A549 (cell line): Measurements from ENCODE around the gene SIPA1L2. TPM values are rescaled to one million over a fixed set of nuclear protein-coding genes. Genes with fewer than 3 reads are reported as not detected.

Experiments
- ATAC-seq, 2 experiments: fragments of 200-7000 bp in 1 of 2; fragments of >200 bp in 1 of 2; cut with Nextera tagmentation in 1 of 2; cut with Tn5 transposase in 1 of 2; 3 replicates each; pipeline versions ENCODE4 v1.8.0 to v1.9.1; 2018 to 2020; ENCODE audit warnings: mild to moderate bottlenecking in 1 of 2, moderate library complexity in 1 of 2
- CTCF ChIA-PET: fragments of 300-600 bp; sonication (Branson Sonifier 250); formaldehyde crosslinking; extraction: SDS; loops from one replicate; lab custom pipeline; 2021; ENCODE audit warnings: antibody characterized with exemption, inconsistent platforms; lab: Yijun Ruan, JAX
- POLR2A ChIA-PET: fragments of 350-600 bp; formaldehyde crosslinking; extraction: SDS; loops from one replicate; lab custom pipeline; 2021; ENCODE audit warnings: antibody characterized with exemption, inconsistent platforms; lab: Yijun Ruan, JAX
- DNase-seq, 2 experiments: peaks; one replicate each; pipeline versions ENCODE4 v3.0.0 to v3.0.0-alpha.2; 2011 to 2016; ENCODE audit warnings: low read depth in 1 of 2, low spot score in 1 of 2
- FAIRE-seq: peaks from 2 replicates; lab custom pipeline; 2011; peaks lifted over from hg19 to GRCh38; lab: Jason Lieb, UNC
- H3K27ac ChIP-seq, 2 experiments: fragments of >200 bp; sonication (Bioruptor Twin); formaldehyde crosslinking; 3 replicates each; pipeline ENCODE4 v1.5.1; 2016 to 2017
- H3K4me1 ChIP-seq: fragments of >200 bp; sonication (Bioruptor Twin); formaldehyde crosslinking; 3 replicates; pipeline ENCODE4 v1.6.1; 2016
- H3K4me2 ChIP-seq: fragments of >200 bp; sonication (Bioruptor Twin); formaldehyde crosslinking; 3 replicates; pipeline ENCODE4 v1.6.1; 2016
- H3K4me3 ChIP-seq: fragments of >200 bp; sonication (Bioruptor Twin); formaldehyde crosslinking; 3 replicates; pipeline ENCODE4 v1.5.1; 2016
- H3K9me3 ChIP-seq: fragments of >200 bp; sonication (Bioruptor Twin); formaldehyde crosslinking; 3 replicates; pipeline ENCODE4 v1.6.1; 2016
- CBX8 ChIP-seq: fragments of 200-600 bp; sonication (generic); IDR thresholded peaks from 2 replicates; pipeline ENCODE4 v1.6.1; 2016
- CEBPB ChIP-seq, 2 experiments: fragments of >200 bp in 1 of 2; sonication (Bioruptor Twin) in 1 of 2; formaldehyde crosslinking in 1 of 2; IDR thresholded peaks; 2 replicates each; pipeline ENCODE4 v1.6.1; 2012 to 2016
- CHD2 ChIP-seq: fragments of 150-350 bp; IDR thresholded peaks from 2 replicates; pipeline ENCODE4 v1.6.1; 2014; ENCODE audit warnings: low read length; ENCODE audit not compliant: partially characterized antibody
- EHMT2 ChIP-seq: fragments of 200-600 bp; sonication (generic); IDR thresholded peaks from 2 replicates; pipeline ENCODE4 v1.6.1; 2016; ENCODE audit warnings: antibody characterized with exemption, low read depth, mild to moderate bottlenecking, moderate library complexity
- FOSB ChIP-seq: fragments of 250-450 bp; sonication (Bioruptor Pico); IDR thresholded peaks from 2 replicates; pipeline ENCODE4 v1.5.0; 2020; ENCODE audit warnings: mild to moderate bottlenecking, moderate library complexity
- HDAC2 ChIP-seq: fragments of 200-600 bp; sonication (generic); IDR thresholded peaks from 2 replicates; pipeline ENCODE4 v1.6.1; 2016
- HOXA7 ChIP-seq: fragments of 250-450 bp; sonication (Bioruptor Pico); IDR thresholded peaks from 2 replicates; pipeline ENCODE4 v1.5.0; 2020; ENCODE audit warnings: mild to moderate bottlenecking, moderate library complexity
- HOXB13 ChIP-seq: fragments of 250-450 bp; sonication (Bioruptor Pico); IDR thresholded peaks from 2 replicates; pipeline ENCODE4 v1.5.0; 2020; ENCODE audit warnings: low read depth, mild to moderate bottlenecking, moderate library complexity
- JUNB ChIP-seq: fragments of >200 bp; sonication (Bioruptor Twin); formaldehyde crosslinking; IDR thresholded peaks from 2 replicates; pipeline ENCODE4 v1.6.1; 2016
- KDM1A ChIP-seq: fragments of 200-600 bp; sonication (generic); IDR thresholded peaks from 2 replicates; pipeline ENCODE4 v1.6.1; 2016; ENCODE audit warnings: low read depth, mild to moderate bottlenecking
- MAFK ChIP-seq: fragments of 450-650 bp; IDR thresholded peaks from 2 replicates; pipeline ENCODE4 v1.6.1; 2014; ENCODE audit not compliant: partially characterized antibody
- MAX ChIP-seq: IDR thresholded peaks from 2 replicates; pipeline ENCODE4 v1.6.1; 2012
- MYC ChIP-seq: IDR thresholded peaks from 2 replicates; pipeline ENCODE4 v1.6.1; 2012; ENCODE audit warnings: mild to moderate bottlenecking, inconsistent platforms, low read length, improper control_type of control experiment, borderline replicate concordance
- PBX3 ChIP-seq: IDR thresholded peaks from 2 replicates; pipeline ENCODE4 v1.6.1; 2012
- PHF8 ChIP-seq: fragments of 200-600 bp; sonication (generic); IDR thresholded peaks from 2 replicates; pipeline ENCODE4 v1.6.1; 2016; ENCODE audit warnings: low read depth, mild to moderate bottlenecking, antibody characterized with exemption, moderate library complexity, borderline replicate concordance
- POLR2A ChIP-seq: IDR thresholded peaks from 2 replicates; pipeline ENCODE4 v1.6.1; 2012; ENCODE audit warnings: mild to moderate bottlenecking, low read length
- RARB ChIP-seq: fragments of 250-450 bp; sonication (Bioruptor Pico); IDR thresholded peaks from 2 replicates; pipeline ENCODE4 v1.8.0; 2021; ENCODE audit warnings: mild to moderate bottlenecking, moderate library complexity
- RCOR1 ChIP-seq: fragments of 150-350 bp; IDR thresholded peaks from 2 replicates; pipeline ENCODE4 v1.6.1; 2014; ENCODE audit warnings: antibody characterized with exemption, low read length, low read depth
- TFCP2L1 ChIP-seq: fragments of 250-450 bp; sonication (Bioruptor Pico); IDR thresholded peaks from 2 replicates; pipeline ENCODE4 v1.5.0; 2021; ENCODE audit warnings: mild to moderate bottlenecking
- ZFP36 ChIP-seq: fragments of 450-650 bp; IDR thresholded peaks from 2 replicates; pipeline ENCODE4 v1.6.1; 2014; ENCODE audit warnings: borderline replicate concordance; ENCODE audit not compliant: partially characterized antibody
- ZNF302 ChIP-seq: fragments of 250-450 bp; sonication (Bioruptor Pico); IDR thresholded peaks from 2 replicates; pipeline ENCODE4 v1.9.0; 2021; ENCODE audit warnings: inconsistent platforms, mild to moderate bottlenecking, moderate library complexity
- whole genome bisulfite sequencing: methylation state at CpG from one replicate; pipeline ENCODE4 v1.1.6; 2017; ENCODE audit errors: missing lambda C conversion rate; 5-methylcytosine and 5-hydroxymethylcytosine counted together
- polyA plus RNA-seq, 4 experiments: library from polyadenylated mRNA; depleted of rRNA in 3 of 4; stranded (reverse); fragments of >200 nt; fragmentation: RNase III in 1 of 4; extraction: RNeasy Plus Mini Kit Qiagen cat#74134 plus additional on column Dnase treatment in 1 of 4; gene quantifications; 2 replicates in 3 of 4; 3 replicates in 1 of 4; pipeline ENCODE4 v1.2.3, GENCODE V29; 2011 to 2017
- TF ChIP-seq, protein P1 (sequence below): fragments of 150-350 bp; IDR thresholded peaks from 2 replicates; pipeline ENCODE4 v1.6.1; 2014; ENCODE audit warnings: low read depth, mild to moderate bottlenecking, low read length
- TF ChIP-seq, protein P2 (sequence below): fragments of >200 bp; sonication (Bioruptor Twin); formaldehyde crosslinking; IDR thresholded peaks from 3 replicates; pipeline ENCODE4 v1.5.1; 2016

The SIPA1L2 gene
- polyA plus RNA-seq, 2 of the 4 experiments (the other 2 are of a cell fraction), result 6.0 to 16.9 TPM

DNA sequence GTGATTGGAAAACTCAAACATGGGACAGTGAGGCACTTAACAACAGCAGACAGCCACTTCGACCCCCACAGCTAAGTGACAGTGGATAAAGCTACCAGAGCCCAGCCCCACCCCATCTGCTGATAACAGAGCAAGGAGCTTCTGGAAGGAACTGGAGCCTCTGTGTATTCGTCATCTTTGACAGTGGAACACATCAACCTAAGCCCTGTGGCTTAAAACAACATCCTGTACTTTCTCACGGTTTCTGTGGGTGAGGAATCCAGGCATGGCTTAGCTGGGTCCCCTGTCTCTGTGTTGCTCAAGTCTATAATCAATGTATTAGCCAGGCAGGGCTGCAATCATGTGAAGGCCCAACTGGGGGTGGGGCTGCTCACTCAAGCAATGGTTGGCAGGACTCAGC is 18.4 kb upstream of the SIPA1L2 start:
- Histone ChIP-seq H3K4me2 (no peak overlapping the region), H3K9me3 (no peaks in the 10 kb centered on the region), H3K4me1 (no peaks in the 10 kb centered on the region), H3K27ac (no peak overlapping the region), H3K4me3 (no peak overlapping the region)
- WGBS, result 36% methylated on average over 2 of the region's 3 CpGs
- ChIA-PET POLR2A (no interaction called here), CTCF (interaction anchor here (0.6 to 1.3 kb wide), 5 partner anchors 11 to 1117 kb away, joined by 3 read pairs; no protein-coding TSS in a partner anchor)
- ATAC-seq, result no peak
- FAIRE-seq, result no peak
- TF ChIP-seq RARB (CRISPR knock-in tag) (no peak), PBX3 (no peak), ZFP36 (no peak), KDM1A (no peak), CEBPB (IDR thresholded peaks at IDR 0.05) (no peak), RCOR1 (no peak), EHMT2 (no peak), PHF8 (no peak), MAFK (no peak), ZNF302 (CRISPR knock-in tag) (no peak), MYC (no peak)
- TF ChIP-seq, protein P1, sequence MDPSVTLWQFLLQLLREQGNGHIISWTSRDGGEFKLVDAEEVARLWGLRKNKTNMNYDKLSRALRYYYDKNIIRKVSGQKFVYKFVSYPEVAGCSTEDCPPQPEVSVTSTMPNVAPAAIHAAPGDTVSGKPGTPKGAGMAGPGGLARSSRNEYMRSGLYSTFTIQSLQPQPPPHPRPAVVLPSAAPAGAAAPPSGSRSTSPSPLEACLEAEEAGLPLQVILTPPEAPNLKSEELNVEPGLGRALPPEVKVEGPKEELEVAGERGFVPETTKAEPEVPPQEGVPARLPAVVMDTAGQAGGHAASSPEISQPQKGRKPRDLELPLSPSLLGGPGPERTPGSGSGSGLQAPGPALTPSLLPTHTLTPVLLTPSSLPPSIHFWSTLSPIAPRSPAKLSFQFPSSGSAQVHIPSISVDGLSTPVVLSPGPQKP, result no peak
- TF ChIP-seq, protein P2, sequence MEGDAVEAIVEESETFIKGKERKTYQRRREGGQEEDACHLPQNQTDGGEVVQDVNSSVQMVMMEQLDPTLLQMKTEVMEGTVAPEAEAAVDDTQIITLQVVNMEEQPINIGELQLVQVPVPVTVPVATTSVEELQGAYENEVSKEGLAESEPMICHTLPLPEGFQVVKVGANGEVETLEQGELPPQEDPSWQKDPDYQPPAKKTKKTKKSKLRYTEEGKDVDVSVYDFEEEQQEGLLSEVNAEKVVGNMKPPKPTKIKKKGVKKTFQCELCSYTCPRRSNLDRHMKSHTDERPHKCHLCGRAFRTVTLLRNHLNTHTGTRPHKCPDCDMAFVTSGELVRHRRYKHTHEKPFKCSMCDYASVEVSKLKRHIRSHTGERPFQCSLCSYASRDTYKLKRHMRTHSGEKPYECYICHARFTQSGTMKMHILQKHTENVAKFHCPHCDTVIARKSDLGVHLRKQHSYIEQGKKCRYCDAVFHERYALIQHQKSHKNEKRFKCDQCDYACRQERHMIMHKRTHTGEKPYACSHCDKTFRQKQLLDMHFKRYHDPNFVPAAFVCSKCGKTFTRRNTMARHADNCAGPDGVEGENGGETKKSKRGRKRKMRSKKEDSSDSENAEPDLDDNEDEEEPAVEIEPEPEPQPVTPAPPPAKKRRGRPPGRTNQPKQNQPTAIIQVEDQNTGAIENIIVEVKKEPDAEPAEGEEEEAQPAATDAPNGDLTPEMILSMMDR, result no peak
- DNase-seq, result no peak

DNA sequence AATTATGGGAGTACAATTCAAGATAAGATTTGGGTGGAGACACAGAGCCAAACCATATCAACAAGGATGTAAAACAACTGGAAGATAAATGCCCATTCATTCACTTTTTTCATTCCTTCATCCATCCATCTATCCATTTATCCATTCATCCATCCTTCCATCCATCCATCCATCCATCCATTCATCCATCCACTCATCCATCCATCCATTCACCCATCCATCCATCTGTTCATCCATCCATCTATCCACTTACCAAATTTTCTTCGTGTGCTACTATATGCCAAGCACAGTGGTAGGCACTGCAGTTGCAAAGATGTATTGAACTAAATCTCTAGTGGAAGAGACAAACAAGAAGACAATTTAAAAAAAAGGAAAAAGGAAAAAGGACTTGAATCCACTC is 14.3 kb upstream of the SIPA1L2 start:
- no peak overlapping the region for H3K4me2 ChIP-seq
- no peak for ATAC-seq
- POLR2A ChIA-PET, result no interaction called here
- H3K27ac ChIP-seq, result no peak overlapping the region
- DNase-seq, result no peak
- CTCF ChIA-PET, result no interaction called here
- no peaks in the 10 kb centered on the region for H3K9me3 ChIP-seq
- WGBS, result 75% methylated on average over 1 of the region's 1 CpG
- H3K4me3 ChIP-seq, result no peak overlapping the region
- FAIRE-seq, result no peak
- TF ChIP-seq MAX (no peak), HOXA7 (CRISPR knock-in tag) (no peak), POLR2A (no peak), JUNB (no peak), FOSB (no peak), CBX8 (no peak), CHD2 (no peak)
- H3K4me1 ChIP-seq, result no peaks in the 10 kb centered on the region

DNA sequence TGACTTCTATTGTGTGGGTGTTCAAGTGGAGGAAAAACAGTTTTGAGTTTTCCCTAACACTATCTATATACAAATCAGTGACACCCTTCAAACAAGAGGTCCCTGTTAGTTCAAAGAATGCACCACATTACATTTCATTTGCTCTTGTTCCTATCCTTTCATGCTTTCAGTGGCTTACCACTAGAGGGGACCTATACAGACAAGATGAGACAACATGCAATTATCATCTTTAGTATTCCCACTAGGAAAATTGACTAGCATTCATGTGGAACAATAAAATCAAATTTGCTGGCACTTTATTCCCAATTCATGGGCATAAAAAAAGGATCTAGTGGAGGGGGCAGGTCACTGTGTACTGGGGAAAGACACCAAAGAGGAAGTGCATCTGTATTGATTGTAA is 13.3 kb upstream of the SIPA1L2 start:
- Histone ChIP-seq H3K4me2 (no peak overlapping the region), H3K9me3 (no peaks in the 10 kb centered on the region), H3K27ac (no peak overlapping the region), H3K4me3 (no peak overlapping the region), H3K4me1 (no peaks in the 10 kb centered on the region)
- POLR2A ChIA-PET, result no interaction called here
- CTCF ChIA-PET, result interaction anchor here (1.1 kb wide), 1 partner anchor 9 kb away, joined by 3 read pairs; no protein-coding TSS in a partner anchor
- TF ChIP-seq TFCP2L1 (CRISPR knock-in tag) (no peak), HOXB13 (no peak), HDAC2 (no peak), MAFK (no peak), MAX (no peak)
- TF ChIP-seq, protein P2, result no peak; the same call in 2 of the 3 replicates
- DNase-seq, result no peak
- FAIRE-seq, result no peak
- ATAC-seq, result no peak
